HFFc6 (cell line): ENCODE results near the gene MAPK7. TPM values are rescaled to one million over a fixed set of nuclear protein-coding genes. Genes with fewer than 3 reads are reported as not detected.

ENCODE experiments used
- DNase-seq: peaks from one replicate; pipeline ENCODE4 v3.0.0-alpha.2; 2018
- H3K27ac Mint-ChIP-seq: 2 replicates; pipeline ENCODE4 v1.8.0; 2020; ENCODE audit warnings: mild to moderate bottlenecking, mixed read lengths
- H3K27me3 Mint-ChIP-seq: 2 replicates; pipeline ENCODE4 v1.8.0; 2021; ENCODE audit warnings: mild to moderate bottlenecking, moderate library complexity, mixed read lengths; ENCODE audit not compliant: insufficient read depth
- H3K36me3 Mint-ChIP-seq: 2 replicates; pipeline ENCODE4 v1.8.0; 2021; ENCODE audit warnings: low read depth, mixed read lengths
- H3K4me1 Mint-ChIP-seq: 2 replicates; pipeline ENCODE4 v1.8.0; 2020; ENCODE audit warnings: low read depth, mixed read lengths
- H3K4me3 Mint-ChIP-seq: 2 replicates; pipeline ENCODE4 v1.8.0; 2020; ENCODE audit warnings: mild to moderate bottlenecking, moderate library complexity, mixed read lengths
- H3K9me3 Mint-ChIP-seq: 2 replicates; pipeline ENCODE4 v1.8.0; 2020; ENCODE audit warnings: mild to moderate bottlenecking, mixed read lengths
- CTCF ChIP-seq: fragments of 200-600 bp; sonication (generic); IDR thresholded peaks from 2 replicates; pipeline ENCODE4 v1.5.0; 2021; ENCODE audit warnings: antibody characterized with exemption, mild to moderate bottlenecking
- total RNA-seq, 6 experiments: library from RNA; stranded (reverse); fragmentation: NEBNext Ultra II Directional; extraction: Animal tissue kit (Norgen Biotek cat#: 25700); gene quantifications; 2 replicates in 1 of 6; 3 replicates in 5 of 6; pipeline ENCODE4 v1.2.3, GENCODE V29; 2021

The MAPK7 gene
- total RNA-seq, 6 experiments from 2014 or later: 18.5 to 27.1 (median 23.9) TPM

- no peak for DNase-seq
- Mint-ChIP-seq H3K4me3 (peak overlapping the region; percentile 53), H3K4me1 (peaks cover 50% of the 10 kb centered on the region), H3K36me3 (peaks cover 27% of the 10 kb centered on the region), H3K9me3 (peaks cover 2% of the 10 kb centered on the region; the same call in 1 of the 2 replicates), H3K27ac (peak overlapping the region; percentile 84), H3K27me3 (no peaks in the 10 kb centered on the region)
- no peak for TF ChIP-seq CTCF
Observed at GRCh38 chr17:19331543-19332245, 46.6 kb upstream of the MAPK7 start.

GRCh38 chr17:19332371-19333131 lies 45.7 kb upstream of the MAPK7 start:
- TF ChIP-seq CTCF: no peak
- no peak for DNase-seq
- Mint-ChIP-seq H3K27ac (peak overlapping the region; percentile 48; the same call in 1 of the 2 replicates), H3K36me3 (peaks cover 24% of the 10 kb centered on the region), H3K4me3 (no peak overlapping the region; the same call in 1 of the 2 replicates), H3K4me1 (peaks cover 42% of the 10 kb centered on the region), H3K9me3 (no peaks in the 10 kb centered on the region), H3K27me3 (peaks cover 4% of the 10 kb centered on the region)

- DNase-seq: no peak
- no peak for TF ChIP-seq CTCF
- Mint-ChIP-seq H3K9me3 (no peaks in the 10 kb centered on the region), H3K27me3 (peaks cover 4% of the 10 kb centered on the region), H3K4me1 (peaks cover 37% of the 10 kb centered on the region), H3K36me3 (peaks cover 19% of the 10 kb centered on the region), H3K27ac (no peak overlapping the region), H3K4me3 (no peak overlapping the region)
Observed at GRCh38 chr17:19333132-19333440, 45.2 kb upstream of the MAPK7 start.

GRCh38 chr17:19333736-19334290 lies 44.5 kb upstream of the MAPK7 start:
- DNase-seq: no peak
- Mint-ChIP-seq H3K9me3 (no peaks in the 10 kb centered on the region), H3K27ac (no peak overlapping the region), H3K4me3 (no peak overlapping the region), H3K4me1 (peaks cover 35% of the 10 kb centered on the region), H3K27me3 (peaks cover 4% of the 10 kb centered on the region), H3K36me3 (peaks cover 18% of the 10 kb centered on the region)
- TF ChIP-seq CTCF: no peak

GRCh38 chr17:19334331-19334730 lies 44.0 kb upstream of the MAPK7 start:
- Mint-ChIP-seq H3K4me3 (no peak overlapping the region), H3K9me3 (no peaks in the 10 kb centered on the region), H3K4me1 (peaks cover 35% of the 10 kb centered on the region), H3K27ac (no peak overlapping the region), H3K36me3 (peaks cover 18% of the 10 kb centered on the region), H3K27me3 (peaks cover 4% of the 10 kb centered on the region)
- TF ChIP-seq CTCF: no peak
- no peak for DNase-seq
